CD4-positive, alpha-beta memory T cell (primary cell): ENCODE results near the gene GPR108. TPM values are rescaled to one million over a fixed set of nuclear protein-coding genes. Genes with fewer than 3 reads are reported as not detected.
"Not testable (repeated sequence)": the region's sequence is repeated elsewhere in the genome, so short reads cannot be mapped to it uniquely, and the experiment has no call there.

Experiments
- CTCF ChIA-PET: fragments of 350-600 bp; sonication (Branson Sonifier 250); formaldehyde crosslinking; loops from one replicate; lab custom pipeline; 2021; ENCODE audit warnings: inconsistent platforms; ENCODE audit not compliant: partially characterized antibody; lab: Charles Lee
- POLR2A ChIA-PET: fragments of 350-600 bp; sonication (Branson Sonifier 250); formaldehyde crosslinking; loops from one replicate; lab custom pipeline; 2021; ENCODE audit not compliant: partially characterized antibody; lab: Charles Lee
- DNase-seq, 5 donors: peaks; one replicate each; pipeline versions ENCODE4 v3.0.0 to v3.0.0-alpha.2; 2020 to 2022; ENCODE audit warnings: mixed read lengths in 1 of 5
- H3K27ac ChIP-seq: one replicate; pipeline ENCODE4 v1.7.0; 2013; ENCODE audit warnings: low read depth, low read length
- H3K27me3 ChIP-seq: 2 replicates; pipeline ENCODE4 v1.7.0; 2013; ENCODE audit warnings: mild to moderate bottlenecking, low read length, moderate library complexity; ENCODE audit not compliant: insufficient read depth
- H3K36me3 ChIP-seq: 2 replicates; pipeline ENCODE4 v1.7.0; 2013; ENCODE audit warnings: mild to moderate bottlenecking, low read length, moderate library complexity; ENCODE audit not compliant: insufficient read depth
- H3K4me1 ChIP-seq: 2 replicates; pipeline ENCODE4 v1.7.0; 2013; ENCODE audit warnings: mild to moderate bottlenecking, low read length, moderate library complexity; ENCODE audit not compliant: insufficient read depth
- H3K4me3 ChIP-seq, 2 donors: one replicate each; pipeline ENCODE4 v1.7.0; 2013; ENCODE audit warnings: low read length in 2 of 2, mild to moderate bottlenecking in 1 of 2
- H3K9me3 ChIP-seq, 2 donors: one replicate each; pipeline ENCODE4 v1.7.0; 2013; ENCODE audit warnings: low read length in 2 of 2, control low read depth in 1 of 2; ENCODE audit not compliant: control insufficient read depth in 1 of 2
- H3K27ac Mint-ChIP-seq, 7 donors: one replicate each; pipeline ENCODE4 v1.8.0; 2020 to 2021; ENCODE audit warnings: mixed read lengths in 7 of 7, mild to moderate bottlenecking in 6 of 7, inconsistent platforms in 3 of 7, moderate library complexity in 3 of 7
- H3K27me3 Mint-ChIP-seq, 2 donors: one replicate each; pipeline ENCODE4 v1.8.0; 2020 to 2021; ENCODE audit warnings: mixed read lengths in 2 of 2
- H3K36me3 Mint-ChIP-seq, 2 donors: one replicate each; pipeline ENCODE4 v1.8.0; 2020 to 2021; ENCODE audit warnings: mixed read lengths in 2 of 2, inconsistent platforms in 1 of 2, mild to moderate bottlenecking in 1 of 2
- H3K4me1 Mint-ChIP-seq, 4 donors: one replicate each; pipeline ENCODE4 v1.8.0; 2020 to 2021; ENCODE audit warnings: mixed read lengths in 4 of 4, mild to moderate bottlenecking in 1 of 4
- H3K4me3 Mint-ChIP-seq, 8 donors: one replicate each; pipeline ENCODE4 v1.8.0; 2020 to 2021; ENCODE audit warnings: mixed read lengths in 8 of 8, mild to moderate bottlenecking in 7 of 8, moderate library complexity in 6 of 8, inconsistent platforms in 3 of 8
- H3K9me3 Mint-ChIP-seq, 8 donors: one replicate each; pipeline ENCODE4 v1.8.0; 2020 to 2021; ENCODE audit warnings: mixed read lengths in 8 of 8, mild to moderate bottlenecking in 5 of 8, inconsistent platforms in 3 of 8, moderate library complexity in 1 of 8
- intact Hi-C: fragments of 100-400 bp; cut with micrococcal nuclease; formaldehyde crosslinking; loops from one replicate; pipeline ENCODE4 v1.15.1; 2023
- polyA plus RNA-seq, 2 donors: library from polyadenylated mRNA; unstranded; fragments of 300-500 nt; fragmentation: Illumina TruSeq; gene quantifications; one replicate each; pipeline ENCODE4 v1.2.3, GENCODE V29; 2021
- total RNA-seq, 2 experiments: library from RNA; stranded (reverse); gene quantifications; one replicate each; pipeline ENCODE4 v1.2.3, GENCODE V29; 2021

The GPR108 gene
- total and polyA plus RNA-seq, 4 experiments from 2014 or later: 75.6 to 183 (median 92.3) TPM

DNA sequence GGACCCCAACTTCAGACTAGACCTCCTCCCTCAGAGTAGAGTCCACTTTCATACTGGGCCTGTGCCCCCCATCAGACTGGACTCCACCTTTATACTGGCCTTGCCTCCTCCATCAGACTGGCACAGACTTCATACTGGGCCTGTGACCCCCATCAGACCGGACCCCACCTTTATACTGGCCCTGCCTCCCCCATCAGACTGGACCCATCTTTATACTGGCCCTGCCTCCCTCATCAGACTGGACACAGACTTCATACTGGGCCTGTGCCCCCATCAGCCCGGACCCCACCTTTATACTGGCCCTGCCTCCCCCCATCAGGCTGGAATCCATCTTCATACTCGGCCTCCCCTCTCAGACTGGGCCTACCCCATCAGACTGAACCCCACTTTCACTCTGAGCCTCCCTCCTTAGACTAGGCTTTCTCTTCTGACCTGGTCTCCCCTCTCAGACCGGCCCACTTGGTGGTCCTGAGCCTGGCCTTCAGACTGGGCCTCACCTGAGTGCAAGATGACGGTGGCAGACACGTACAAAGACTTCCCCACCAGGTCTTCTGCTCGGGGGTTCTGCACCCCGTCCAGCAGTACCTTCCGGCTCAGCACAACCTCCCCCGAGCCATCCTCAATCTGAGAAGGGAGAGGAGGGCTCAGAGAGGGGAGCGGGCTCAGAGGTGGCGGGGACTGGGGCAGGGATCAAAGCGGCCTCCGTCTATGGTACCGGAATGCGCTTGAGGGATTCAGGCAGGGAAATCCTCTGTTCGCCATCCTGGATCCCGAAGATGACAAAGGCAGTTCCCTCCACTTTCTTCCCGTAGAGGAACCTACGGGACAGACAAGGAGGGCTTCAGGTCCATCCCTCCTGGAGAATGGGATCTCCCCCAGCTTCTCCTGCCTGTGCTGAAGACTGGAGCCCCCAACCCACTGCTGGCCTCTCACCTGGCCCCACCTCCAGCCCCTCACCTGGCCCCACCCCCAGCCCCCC, 24.4 kb downstream of the GPR108 start:
- ChIA-PET CTCF (no interaction called here), POLR2A (no interaction called here)
- DNase-seq: no peak

DNA sequence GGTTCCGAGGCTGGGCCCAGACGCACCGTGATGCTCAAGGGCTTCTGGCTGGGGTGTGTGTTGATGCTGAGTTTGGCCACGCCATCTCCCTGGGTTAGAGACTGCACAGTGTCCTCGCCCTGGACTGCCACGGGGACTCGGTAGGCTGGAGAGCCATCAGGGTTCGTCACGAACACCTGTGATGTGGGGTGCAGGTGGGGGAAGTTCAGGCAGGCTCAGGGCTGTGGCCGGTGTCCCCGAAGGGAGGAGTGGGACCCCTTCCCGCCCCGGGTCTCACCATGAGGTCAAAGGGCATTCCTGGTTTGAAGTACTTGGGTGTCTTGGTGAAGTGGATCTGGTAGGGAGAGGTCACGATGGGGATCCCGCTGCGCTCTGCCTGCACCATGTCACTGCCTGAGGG, 25.1 kb downstream of the GPR108 start:
- intact Hi-C loops: no loop called here
- H3K4me1 Mint-ChIP-seq: peaks cover 9 to 15% (median 11%) of the 10 kb centered on the region in 4 donors
- H3K4me3 Mint-ChIP-seq: no peak overlapping the region
- DNase-seq: no peak
- Histone ChIP-seq H3K36me3 (no peaks in the 10 kb centered on the region), H3K27ac (no peak overlapping the region), H3K4me3 (no peak overlapping the region), H3K27me3 (peaks cover 4% of the 10 kb centered on the region), H3K9me3 (no peaks in the 10 kb centered on the region), H3K4me1 (peaks cover 7% of the 10 kb centered on the region)
- no peaks in the 10 kb centered on the region for H3K9me3 Mint-ChIP-seq
- H3K36me3 Mint-ChIP-seq: no peaks in the 10 kb centered on the region
- POLR2A ChIA-PET: no interaction called here
- CTCF ChIA-PET: no interaction called here
- H3K27ac Mint-ChIP-seq: no peak overlapping the region
- peaks cover 5 to 15% of the 10 kb centered on the region in 2 donors for H3K27me3 Mint-ChIP-seq

More for the DNA sequence above, 24.4 kb downstream of the GPR108 start:
- Mint-ChIP-seq H3K4me3 (no peak overlapping the region), H3K27ac (peak overlapping the region in 1 of 7 donors; percentile 62), H3K36me3 (no peaks in the 10 kb centered on the region), H3K4me1 (peaks cover 12 to 22% (median 17%) of the 10 kb centered on the region in 4 donors), H3K27me3 (peaks cover 5 to 15% of the 10 kb centered on the region in 2 donors), H3K9me3 (no peaks in the 10 kb centered on the region)
- H3K4me1 ChIP-seq: peaks cover 7% of the 10 kb centered on the region
- intact Hi-C loops: no loop called here
- H3K27ac ChIP-seq: no peak overlapping the region
- no peaks in the 10 kb centered on the region for H3K36me3 ChIP-seq
- no peaks in the 10 kb centered on the region for H3K9me3 ChIP-seq
- no peak overlapping the region for H3K4me3 ChIP-seq
- peaks cover 4% of the 10 kb centered on the region for H3K27me3 ChIP-seq

DNA sequence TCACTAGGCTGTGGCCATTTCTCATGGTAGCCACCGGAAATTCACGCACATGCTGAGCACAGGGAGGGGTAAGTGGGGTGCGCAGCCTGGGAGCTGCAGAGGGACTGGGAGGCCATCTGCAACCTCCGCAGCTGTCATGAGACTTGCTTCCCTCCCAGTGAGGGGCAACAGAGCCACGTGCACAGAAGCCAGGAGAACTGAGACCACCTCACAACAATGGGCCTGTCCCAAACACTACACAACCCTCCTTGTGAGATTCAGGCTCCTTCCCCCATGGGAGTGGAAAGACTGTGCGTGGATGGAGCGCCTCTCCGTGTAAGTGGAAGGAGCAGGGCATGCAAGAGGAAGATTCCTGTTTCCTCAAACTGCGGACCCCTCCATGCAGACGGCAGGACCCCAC, 25.8 kb downstream of the GPR108 start:
- Mint-ChIP-seq H3K4me3 (peak overlapping the region in 1 of 8 donors; percentile 26), H3K9me3 (no peaks in the 10 kb centered on the region), H3K27ac (no peak overlapping the region), H3K27me3 (peaks cover 5 to 15% of the 10 kb centered on the region in 2 donors), H3K36me3 (no peaks in the 10 kb centered on the region), H3K4me1 (peaks cover 9 to 14% (median 9%) of the 10 kb centered on the region in 4 donors)
- Histone ChIP-seq H3K27ac (no peak overlapping the region), H3K27me3 (peaks cover 4% of the 10 kb centered on the region), H3K9me3 (no peaks in the 10 kb centered on the region), H3K36me3 (no peaks in the 10 kb centered on the region), H3K4me1 (peaks cover 7% of the 10 kb centered on the region), H3K4me3 (no peak overlapping the region)
- intact Hi-C loops: no loop called here
- POLR2A ChIA-PET: no interaction called here
- DNase-seq: no peak
- CTCF ChIA-PET: no interaction called here

DNA sequence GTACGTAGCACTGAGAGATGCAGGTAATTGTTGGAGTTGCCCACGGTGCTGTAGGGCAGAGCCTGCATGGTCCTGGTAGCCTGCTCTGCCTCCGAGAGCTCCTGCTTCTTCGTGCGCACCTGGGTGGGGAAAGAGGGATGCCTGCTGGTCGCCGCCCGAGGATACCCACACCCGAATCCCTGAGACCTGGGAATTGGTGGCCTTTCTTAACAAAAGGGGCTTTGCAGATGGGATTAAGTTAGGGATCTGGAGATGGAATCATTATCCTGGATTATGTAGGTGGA, 26.4 kb downstream of the GPR108 start:
- Mint-ChIP-seq H3K27me3 (peaks cover 5 to 15% of the 10 kb centered on the region in 2 donors), H3K27ac (peak overlapping the region in 1 of 7 donors; percentile 17), H3K36me3 (no peaks in the 10 kb centered on the region), H3K9me3 (no peaks in the 10 kb centered on the region), H3K4me3 (peak overlapping the region in 1 of 8 donors; percentile 43), H3K4me1 (peaks cover 8 to 14% (median 9%) of the 10 kb centered on the region in 4 donors)
- intact Hi-C loops: no loop called here
- Histone ChIP-seq H3K4me1 (peaks cover 7% of the 10 kb centered on the region), H3K36me3 (no peaks in the 10 kb centered on the region), H3K9me3 (no peaks in the 10 kb centered on the region), H3K27ac (no peak overlapping the region), H3K27me3 (peaks cover 4% of the 10 kb centered on the region), H3K4me3 (no peak overlapping the region)
- DNase-seq: no peak
- CTCF ChIA-PET: no interaction called here
- POLR2A ChIA-PET: no interaction called here

DNA sequence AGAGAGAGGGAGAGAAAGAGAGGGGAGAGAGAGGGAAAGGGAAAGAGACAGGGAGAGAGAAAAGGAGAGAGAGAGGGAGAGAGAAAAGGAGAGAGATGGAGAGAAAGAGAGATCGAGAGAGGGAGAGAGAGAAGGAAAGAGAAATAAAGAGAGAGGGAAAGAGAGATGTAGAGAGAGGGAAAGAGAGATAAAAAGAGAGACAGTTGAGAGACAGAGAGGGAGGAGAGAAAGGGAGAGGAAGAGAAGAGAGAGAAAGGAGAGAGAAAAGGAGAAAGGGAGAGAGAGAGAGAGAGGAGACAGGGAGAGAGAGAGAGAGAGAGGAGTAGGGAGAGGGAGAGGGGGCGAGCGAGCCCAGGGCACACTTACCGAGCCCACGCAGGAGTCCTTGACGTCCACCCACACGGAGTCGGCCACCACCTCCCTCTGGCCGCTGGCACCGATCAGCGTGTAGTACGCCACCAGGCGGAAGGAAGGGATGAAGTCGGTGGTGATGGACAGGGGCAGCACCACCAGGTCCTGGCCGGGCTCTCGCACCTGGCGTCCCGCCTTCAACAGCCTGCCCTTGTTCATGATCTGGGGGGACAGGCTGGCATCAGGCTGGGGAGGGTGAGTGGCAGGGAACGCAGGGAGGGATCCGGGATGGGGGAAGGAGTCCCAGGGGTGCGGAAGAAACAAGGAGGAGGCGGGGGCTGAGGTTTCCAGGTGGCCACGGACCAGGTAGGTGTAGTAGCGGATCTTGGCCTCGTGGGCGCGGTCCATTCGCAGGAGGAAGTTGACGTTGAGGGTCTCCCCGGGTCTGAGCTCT, 26.9 kb downstream of the GPR108 start:
- no peak for DNase-seq
- H3K27ac ChIP-seq: no peak overlapping the region
- H3K27me3 ChIP-seq: peaks cover 4% of the 10 kb centered on the region
- Mint-ChIP-seq H3K36me3 (no peaks in the 10 kb centered on the region), H3K27ac (peak overlapping the region in 2 of 7 donors; percentile 10 to 66), H3K4me1 (peaks cover 8 to 14% (median 9%) of the 10 kb centered on the region in 4 donors), H3K9me3 (no peaks in the 10 kb centered on the region), H3K4me3 (peak overlapping the region in 5 of 8 donors; percentile 21 to 70 (median 46)), H3K27me3 (peaks cover 5 to 15% of the 10 kb centered on the region in 2 donors)
- ChIA-PET POLR2A (no interaction called here), CTCF (no interaction called here)
- H3K4me1 ChIP-seq: peaks cover 7% of the 10 kb centered on the region
- H3K36me3 ChIP-seq: no peaks in the 10 kb centered on the region
- no peak overlapping the region for H3K4me3 ChIP-seq
- intact Hi-C loops: no loop called here
- H3K9me3 ChIP-seq: no peaks in the 10 kb centered on the region

DNA sequence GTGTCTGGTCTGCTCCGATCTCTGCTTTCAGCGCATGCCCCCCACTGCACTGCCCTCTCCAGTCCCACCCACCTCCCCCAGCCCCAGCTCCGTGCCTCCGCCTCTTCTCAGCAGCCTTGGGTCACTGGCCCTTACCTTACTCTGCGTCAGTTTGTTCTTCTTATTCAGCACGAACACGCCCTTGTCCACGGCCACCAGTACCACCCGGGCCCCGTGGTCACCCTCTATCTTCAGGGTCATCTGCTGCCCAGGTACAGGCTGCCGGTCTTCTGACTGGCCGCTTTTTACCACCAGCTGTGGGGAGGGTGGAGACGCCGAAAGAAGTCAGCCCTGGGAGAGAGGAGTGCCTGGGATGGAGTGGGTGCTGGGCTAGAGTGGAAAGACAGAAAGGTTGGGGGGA, 27.8 kb downstream of the GPR108 start:
- Mint-ChIP-seq H3K9me3 (no peaks in the 10 kb centered on the region), H3K27me3 (peaks cover 5 to 15% of the 10 kb centered on the region in 2 donors), H3K4me1 (peaks cover 8 to 14% (median 9%) of the 10 kb centered on the region in 4 donors), H3K4me3 (peak overlapping the region in 1 of 8 donors; percentile 29), H3K36me3 (no peaks in the 10 kb centered on the region), H3K27ac (no peak overlapping the region)
- ChIA-PET CTCF (no interaction called here), POLR2A (no interaction called here)
- peaks cover 7% of the 10 kb centered on the region for H3K4me1 ChIP-seq
- intact Hi-C loops: no loop called here
- no peak overlapping the region for H3K4me3 ChIP-seq
- no peak overlapping the region for H3K27ac ChIP-seq
- no peaks in the 10 kb centered on the region for H3K9me3 ChIP-seq
- DNase-seq: no peak
- H3K27me3 ChIP-seq: peaks cover 4% of the 10 kb centered on the region
- H3K36me3 ChIP-seq: no peaks in the 10 kb centered on the region

DNA sequence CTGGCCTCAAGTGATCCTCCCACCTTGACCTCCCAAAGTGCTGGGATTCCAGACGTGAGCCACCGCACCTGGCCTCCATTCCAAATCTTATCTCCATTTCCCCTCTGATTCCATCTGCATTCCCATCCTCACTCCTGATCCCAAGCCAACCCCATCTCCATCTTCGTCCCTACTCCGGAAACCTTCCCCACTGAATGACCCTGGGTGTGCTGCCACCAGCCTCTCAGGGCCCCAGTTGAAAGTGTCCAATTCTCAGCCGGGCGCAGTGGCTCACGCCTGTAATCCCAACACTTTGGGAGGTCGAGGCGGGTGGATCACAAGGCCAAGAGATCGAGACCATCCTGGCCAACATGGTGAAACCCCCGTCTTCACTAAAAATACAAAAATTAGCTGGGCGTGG, 28.5 kb downstream of the GPR108 start:
- H3K27ac ChIP-seq, intact Hi-C loops, CTCF ChIA-PET, DNase-seq, H3K9me3 ChIP-seq, H3K9me3 Mint-ChIP-seq, H3K27ac Mint-ChIP-seq, H3K4me1 ChIP-seq, H3K36me3 ChIP-seq, H3K27me3 ChIP-seq, H3K36me3 Mint-ChIP-seq, H3K4me3 Mint-ChIP-seq, POLR2A ChIA-PET, H3K4me3 ChIP-seq: not testable (repeated sequence)
- peaks cover 8 to 14% (median 9%) of the 10 kb centered on the region in 4 donors for H3K4me1 Mint-ChIP-seq
- H3K27me3 Mint-ChIP-seq: peaks cover 5 to 15% of the 10 kb centered on the region in 2 donors
